ENCODE measurements around the gene UTP20.

Gene UTP20

GRCh38 chr12:101305794-101306193 is 25.9 kb downstream of the UTP20 start:
- Histone ChIP-seq H3K9ac (no peak overlapping the region), H3K36me3 (ENCODE audit: control insufficient read depth, insufficient read depth, low read length) (no peaks in the 10 kb centered on the region), H3K27me3 (ENCODE audit: control insufficient read depth, insufficient read depth, low read length) (no peaks in the 10 kb centered on the region), H3K79me2 (no peaks in the 10 kb centered on the region), H3K4me1 (no peaks in the 10 kb centered on the region), H3K27ac (no peak overlapping the region), H3K9me3 (ENCODE audit: control insufficient read depth, low read length) (no peaks in the 10 kb centered on the region), H3K4me3 (ENCODE audit: low read depth, low read length) (no peak overlapping the region), H2AFZ (no peak overlapping the region), H3K4me2 (ENCODE audit: low read length) (no peak overlapping the region)
- no peak for TF ChIP-seq CTCF (IDR thresholded peaks at IDR 0.05)

- TF ChIP-seq CTCF (IDR thresholded peaks at IDR 0.05) = no peak
- H3K9ac ChIP-seq = no peak overlapping the region
- no peak overlapping the region for H2AFZ ChIP-seq
- no peaks in the 10 kb centered on the region for H3K4me1 ChIP-seq
- no peaks in the 10 kb centered on the region for H3K36me3 ChIP-seq (ENCODE audit: control insufficient read depth, insufficient read depth, low read length)
- H3K27me3 ChIP-seq (ENCODE audit: control insufficient read depth, insufficient read depth, low read length) = no peaks in the 10 kb centered on the region
- H3K79me2 ChIP-seq = no peaks in the 10 kb centered on the region
- H3K9me3 ChIP-seq (ENCODE audit: control insufficient read depth, low read length) = no peaks in the 10 kb centered on the region
- no peak overlapping the region for H3K27ac ChIP-seq
- no peak overlapping the region for H3K4me2 ChIP-seq (ENCODE audit: low read length)
- no peak overlapping the region for H3K4me3 ChIP-seq (ENCODE audit: low read depth, low read length)
These were observed 42.6 kb downstream of the UTP20 start for GRCh38 chr12:101322480-101322879.

- TF ChIP-seq CTCF (IDR thresholded peaks at IDR 0.05) = no peak
- H2AFZ ChIP-seq = no peak overlapping the region
- H3K36me3 ChIP-seq (ENCODE audit: control insufficient read depth, insufficient read depth, low read length) = no peaks in the 10 kb centered on the region
- H3K4me1 ChIP-seq = no peaks in the 10 kb centered on the region
- H3K79me2 ChIP-seq = no peaks in the 10 kb centered on the region
- H3K27ac ChIP-seq = no peak overlapping the region
- H3K4me2 ChIP-seq (ENCODE audit: low read length) = no peak overlapping the region
- H3K9ac ChIP-seq = no peak overlapping the region
- H3K9me3 ChIP-seq (ENCODE audit: control insufficient read depth, low read length) = no peaks in the 10 kb centered on the region
- H3K27me3 ChIP-seq (ENCODE audit: control insufficient read depth, insufficient read depth, low read length) = no peaks in the 10 kb centered on the region
- H3K4me3 ChIP-seq (ENCODE audit: low read depth, low read length) = no peak overlapping the region
These were observed 43.4 kb downstream of the UTP20 start for GRCh38 chr12:101323255-101323654.

GRCh38 chr12:101325590-101325989 is 45.7 kb downstream of the UTP20 start:
- Histone ChIP-seq H3K9me3 (ENCODE audit: control insufficient read depth, low read length) (no peaks in the 10 kb centered on the region), H3K27ac (no peak overlapping the region), H3K79me2 (no peaks in the 10 kb centered on the region), H3K27me3 (ENCODE audit: control insufficient read depth, insufficient read depth, low read length) (no peaks in the 10 kb centered on the region), H3K9ac (no peak overlapping the region), H3K4me1 (no peaks in the 10 kb centered on the region), H3K36me3 (ENCODE audit: control insufficient read depth, insufficient read depth, low read length) (no peaks in the 10 kb centered on the region), H3K4me2 (ENCODE audit: low read length) (no peak overlapping the region), H2AFZ (no peak overlapping the region), H3K4me3 (ENCODE audit: low read depth, low read length) (no peak overlapping the region)
- TF ChIP-seq CTCF (IDR thresholded peaks at IDR 0.05) = no peak

- H3K27ac ChIP-seq = no peak overlapping the region
- H3K4me1 ChIP-seq = no peaks in the 10 kb centered on the region
- H3K4me2 ChIP-seq (ENCODE audit: low read length) = no peak overlapping the region
- no peaks in the 10 kb centered on the region for H3K36me3 ChIP-seq (ENCODE audit: control insufficient read depth, insufficient read depth, low read length)
- H2AFZ ChIP-seq = no peak overlapping the region
- no peak for TF ChIP-seq CTCF (IDR thresholded peaks at IDR 0.05)
- H3K79me2 ChIP-seq = no peaks in the 10 kb centered on the region
- H3K9ac ChIP-seq = no peak overlapping the region
- no peaks in the 10 kb centered on the region for H3K27me3 ChIP-seq (ENCODE audit: control insufficient read depth, insufficient read depth, low read length)
- no peaks in the 10 kb centered on the region for H3K9me3 ChIP-seq (ENCODE audit: control insufficient read depth, low read length)
- no peak overlapping the region for H3K4me3 ChIP-seq (ENCODE audit: low read depth, low read length)
These were observed 47.1 kb downstream of the UTP20 start for GRCh38 chr12:101327051-101327450.
